T-helper 2 cell treated with Interferon-gamma antibody and Interleukin-4, amounts not matched to agents 5 μg/mL and 100 μg/mL, for 36 hours (primary cell): ENCODE results near the gene SRA1.
"Not testable (repeated sequence)": the region's sequence is repeated elsewhere in the genome, so short reads cannot be mapped to it uniquely, and the experiment has no call there.

Experiments
- DNase-seq: peaks from one replicate; pipeline ENCODE4 v3.0.0; 2021; ENCODE audit warnings: low spot score
- H3K27ac Mint-ChIP-seq: one replicate; pipeline ENCODE4 v1.8.0; 2021; ENCODE audit warnings: mild to moderate bottlenecking, mixed read lengths
- H3K27me3 Mint-ChIP-seq: one replicate; pipeline ENCODE4 v1.8.0; 2021; ENCODE audit warnings: low read depth, mixed read lengths
- H3K36me3 Mint-ChIP-seq: one replicate; pipeline ENCODE4 v1.8.0; 2021; ENCODE audit warnings: low read depth, mixed read lengths
- H3K4me1 Mint-ChIP-seq: one replicate; pipeline ENCODE4 v1.8.0; 2021; ENCODE audit warnings: low read depth, mixed read lengths
- H3K4me3 Mint-ChIP-seq: one replicate; pipeline ENCODE4 v1.8.0; 2022; ENCODE audit warnings: mild to moderate bottlenecking, moderate library complexity, mixed read lengths
- H3K9me3 Mint-ChIP-seq: one replicate; pipeline ENCODE4 v1.8.0; 2021; ENCODE audit warnings: mixed read lengths

SRA1 gene

GRCh38 chr5:140557136-140557805, at the start of gene SRA1:
TSS of gene SRA1 (minus strand) at chr5:140557473. CDS start at chr5:140557452, 21 bp downstream.
- Mint-ChIP-seq H3K9me3 (no peaks in the 10 kb centered on the region), H3K36me3 (peaks cover 45% of the 10 kb centered on the region), H3K27me3 (no peaks in the 10 kb centered on the region), H3K4me1 (peaks cover 45% of the 10 kb centered on the region), H3K27ac (peak within 1 kb of the TSS; percentile 90), H3K4me3 (peak within 1 kb of the TSS; percentile 88)
- DNase-seq = peak; percentile 93

- H3K27ac Mint-ChIP-seq = no peak overlapping the region
- DNase-seq = no peak
Measured at GRCh38 chr5:140607031-140607430, 49.8 kb upstream of the SRA1 start.

GRCh38 chr5:140605879-140606278, 48.6 kb upstream of the SRA1 start:
- no peaks in the 10 kb centered on the region for H3K36me3 Mint-ChIP-seq
- no peak overlapping the region for H3K4me3 Mint-ChIP-seq
- H3K9me3 Mint-ChIP-seq = no peaks in the 10 kb centered on the region
- no peaks in the 10 kb centered on the region for H3K4me1 Mint-ChIP-seq
- H3K27ac Mint-ChIP-seq = no peak overlapping the region
- DNase-seq = no peak
- H3K27me3 Mint-ChIP-seq = peaks cover 1% of the 10 kb centered on the region

More at GRCh38 chr5:140607031-140607430, 49.8 kb upstream of the SRA1 start:
- no peak overlapping the region for H3K4me3 Mint-ChIP-seq
- H3K27me3 Mint-ChIP-seq = peaks cover 1% of the 10 kb centered on the region
- H3K4me1 Mint-ChIP-seq = peaks cover 5% of the 10 kb centered on the region
- no peaks in the 10 kb centered on the region for H3K9me3 Mint-ChIP-seq
- no peaks in the 10 kb centered on the region for H3K36me3 Mint-ChIP-seq

- Mint-ChIP-seq H3K4me1 (no peaks in the 10 kb centered on the region), H3K27me3 (peaks cover 5% of the 10 kb centered on the region), H3K36me3 (no peaks in the 10 kb centered on the region), H3K9me3 (no peaks in the 10 kb centered on the region), H3K27ac (no peak overlapping the region), H3K4me3 (no peak overlapping the region)
- no peak for DNase-seq
Measured at GRCh38 chr5:140603734-140604133, 46.5 kb upstream of the SRA1 start.

- not testable (repeated sequence) for H3K9me3 Mint-ChIP-seq, H3K36me3 Mint-ChIP-seq, H3K27ac Mint-ChIP-seq, H3K27me3 Mint-ChIP-seq, H3K4me1 Mint-ChIP-seq, H3K4me3 Mint-ChIP-seq, DNase-seq
Measured at GRCh38 chr5:140603446-140603698, 46.1 kb upstream of the SRA1 start.

- Mint-ChIP-seq H3K27me3 (peaks cover 5% of the 10 kb centered on the region), H3K4me1 (no peaks in the 10 kb centered on the region), H3K36me3 (no peaks in the 10 kb centered on the region), H3K4me3 (no peak overlapping the region), H3K9me3 (no peaks in the 10 kb centered on the region), H3K27ac (no peak overlapping the region)
- DNase-seq = no peak
Measured at GRCh38 chr5:140602147-140602546, 44.9 kb upstream of the SRA1 start.

- no peak overlapping the region for H3K4me3 Mint-ChIP-seq
- H3K36me3 Mint-ChIP-seq = no peaks in the 10 kb centered on the region
- DNase-seq = no peak
- no peaks in the 10 kb centered on the region for H3K9me3 Mint-ChIP-seq
- H3K27me3 Mint-ChIP-seq = peaks cover 5% of the 10 kb centered on the region
- no peaks in the 10 kb centered on the region for H3K4me1 Mint-ChIP-seq
- H3K27ac Mint-ChIP-seq = no peak overlapping the region
Measured at GRCh38 chr5:140600096-140600495, 42.8 kb upstream of the SRA1 start.

- Mint-ChIP-seq H3K9me3 (no peaks in the 10 kb centered on the region), H3K4me3 (no peak overlapping the region), H3K36me3 (no peaks in the 10 kb centered on the region), H3K4me1 (no peaks in the 10 kb centered on the region), H3K27ac (no peak overlapping the region), H3K27me3 (peaks cover 5% of the 10 kb centered on the region)
- no peak for DNase-seq
Measured at GRCh38 chr5:140598836-140599235, 41.6 kb upstream of the SRA1 start.

- Mint-ChIP-seq H3K9me3 (no peaks in the 10 kb centered on the region), H3K36me3 (no peaks in the 10 kb centered on the region)
Measured at GRCh38 chr5:140596321-140596741, 39.1 kb upstream of the SRA1 start.

GRCh38 chr5:140595538-140596300, 38.4 kb upstream of the SRA1 start:
- Mint-ChIP-seq H3K27ac (no peak overlapping the region), H3K4me3 (no peak overlapping the region), H3K36me3 (no peaks in the 10 kb centered on the region), H3K4me1 (no peaks in the 10 kb centered on the region), H3K27me3 (peaks cover 5% of the 10 kb centered on the region), H3K9me3 (no peaks in the 10 kb centered on the region)
- no peak for DNase-seq

More at GRCh38 chr5:140596321-140596741, 39.1 kb upstream of the SRA1 start:
- no peak for DNase-seq
- peaks cover 5% of the 10 kb centered on the region for H3K27me3 Mint-ChIP-seq
- no peak overlapping the region for H3K4me3 Mint-ChIP-seq
- H3K27ac Mint-ChIP-seq = no peak overlapping the region
- no peaks in the 10 kb centered on the region for H3K4me1 Mint-ChIP-seq

- no peak overlapping the region for H3K4me3 Mint-ChIP-seq
Measured at GRCh38 chr5:140594169-140594568, 36.9 kb upstream of the SRA1 start.

GRCh38 chr5:140593070-140593469, 35.8 kb upstream of the SRA1 start:
- H3K9me3 Mint-ChIP-seq, H3K27ac Mint-ChIP-seq, H3K4me1 Mint-ChIP-seq, H3K4me3 Mint-ChIP-seq, H3K27me3 Mint-ChIP-seq, DNase-seq, H3K36me3 Mint-ChIP-seq: not testable (repeated sequence)

More at GRCh38 chr5:140594169-140594568, 36.9 kb upstream of the SRA1 start:
- H3K27me3 Mint-ChIP-seq = peaks cover 4% of the 10 kb centered on the region
- no peak overlapping the region for H3K27ac Mint-ChIP-seq
- H3K4me1 Mint-ChIP-seq = no peaks in the 10 kb centered on the region
- H3K36me3 Mint-ChIP-seq = no peaks in the 10 kb centered on the region
- no peak for DNase-seq
- no peaks in the 10 kb centered on the region for H3K9me3 Mint-ChIP-seq

- H3K27ac Mint-ChIP-seq = no peak overlapping the region
- DNase-seq = no peak
- H3K36me3 Mint-ChIP-seq = no peaks in the 10 kb centered on the region
- H3K4me3 Mint-ChIP-seq = no peak overlapping the region
- no peaks in the 10 kb centered on the region for H3K9me3 Mint-ChIP-seq
- no peaks in the 10 kb centered on the region for H3K4me1 Mint-ChIP-seq
- H3K27me3 Mint-ChIP-seq = peaks cover 1% of the 10 kb centered on the region
Measured at GRCh38 chr5:140591747-140592372, 34.6 kb upstream of the SRA1 start.

- no peaks in the 10 kb centered on the region for H3K4me1 Mint-ChIP-seq
- peaks cover 7% of the 10 kb centered on the region for H3K27me3 Mint-ChIP-seq
- H3K36me3 Mint-ChIP-seq = no peaks in the 10 kb centered on the region
- no peaks in the 10 kb centered on the region for H3K9me3 Mint-ChIP-seq
- H3K4me3 Mint-ChIP-seq = no peak overlapping the region
- DNase-seq = no peak
- H3K27ac Mint-ChIP-seq = no peak overlapping the region
Measured at GRCh38 chr5:140590861-140591260, 33.6 kb upstream of the SRA1 start.
